H1 (cell line): Measurements from ENCODE around the gene POLE2. TPM values are rescaled to one million over a fixed set of nuclear protein-coding genes. Genes with fewer than 3 reads are reported as not detected.
A peak's percentile ranks its signal among the peaks of the same experiment; 100 is the strongest.
"Not testable (repeated sequence)": the region's sequence is repeated elsewhere in the genome, so short reads cannot be mapped to it uniquely, and the experiment has no call there.

Source experiments
- CTCF ChIA-PET: fragments of 300-600 bp; sonication (Branson Sonifier 250); formaldehyde crosslinking; loops from one replicate; lab custom pipeline; 2021; ENCODE audit not compliant: partially characterized antibody; lab: Charles Lee
- POLR2A ChIA-PET: fragments of 300-600 bp; sonication (Branson Sonifier 250); formaldehyde crosslinking; loops from one replicate; lab custom pipeline; 2021; ENCODE audit warnings: inconsistent platforms; ENCODE audit not compliant: partially characterized antibody; lab: Charles Lee
- DNase-seq, 2 experiments: peaks; one replicate each; pipeline versions ENCODE4 v3.0.0 to v3.0.0-alpha.2; 2010 to 2022; ENCODE audit warnings: low spot score in 2 of 2, low read depth in 1 of 2, mixed read lengths in 1 of 2
- FAIRE-seq: peaks from 2 replicates; lab custom pipeline; 2011; peaks lifted over from hg19 to GRCh38; lab: Jason Lieb, UNC
- H2AFZ ChIP-seq: 2 replicates; pipeline ENCODE4 v1.8.1; 2012; ENCODE audit warnings: low read length, inconsistent platforms
- H2AK5ac ChIP-seq: 2 replicates; pipeline ENCODE4 v1.6.1; 2013; ENCODE audit warnings: low read depth, low read length
- H2BK120ac ChIP-seq: replicated peaks from 2 replicates; pipeline ENCODE3; 2013; ENCODE audit warnings: low read depth, low read length, inconsistent platforms
- H2BK12ac ChIP-seq: 2 replicates; pipeline ENCODE4 v1.6.1; 2013; ENCODE audit warnings: low read depth, low read length
- H2BK15ac ChIP-seq: 2 replicates; pipeline ENCODE4 v1.6.1; 2013; ENCODE audit warnings: low read length
- H2BK20ac ChIP-seq: 2 replicates; pipeline ENCODE4 v1.6.1; 2013; ENCODE audit warnings: low read length
- H2BK5ac ChIP-seq: 2 replicates; pipeline ENCODE4 v1.6.1; 2013; ENCODE audit warnings: low read depth, low read length
- H3K14ac ChIP-seq: 2 replicates; pipeline ENCODE4 v1.6.1; 2013; ENCODE audit warnings: inconsistent platforms; ENCODE audit not compliant: insufficient read length
- H3K18ac ChIP-seq: 2 replicates; pipeline ENCODE4 v1.6.1; 2013; ENCODE audit warnings: low read length; ENCODE audit errors: extremely low read depth
- H3K23ac ChIP-seq: 2 replicates; pipeline ENCODE4 v1.6.1; 2013; ENCODE audit warnings: inconsistent platforms; ENCODE audit not compliant: insufficient read length
- H3K23me2 ChIP-seq: 2 replicates; pipeline ENCODE4 v1.6.1; 2013; ENCODE audit warnings: low read depth, low read length
- H3K27ac ChIP-seq: 2 replicates; pipeline ENCODE4 v1.6.1; 2011; ENCODE audit warnings: low read depth, low read length, inconsistent platforms
- H3K27me3 ChIP-seq, 4 experiments: replicated peaks in 1 of 4; 1 replicate in 1 of 4; 2 replicates in 3 of 4; pipeline versions ENCODE4 v1.6.1 to v1.8.1; 2011 to 2013; ENCODE audit warnings: low read length in 3 of 4, mild to moderate bottlenecking in 3 of 4, inconsistent platforms in 2 of 4, mixed read lengths in 2 of 4, moderate library complexity in 1 of 4; ENCODE audit not compliant: control insufficient read depth in 3 of 4, insufficient read depth in 3 of 4; ENCODE audit errors: extremely low read depth in 1 of 4
- H3K36me3 ChIP-seq, 4 experiments: 2 replicates each; pipeline versions ENCODE4 v1.6.1 to v1.8.1; 2011 to 2013; ENCODE audit warnings: mild to moderate bottlenecking in 4 of 4, low read length in 3 of 4, moderate library complexity in 2 of 4, control low read depth in 1 of 4, inconsistent platforms in 1 of 4; ENCODE audit not compliant: insufficient read depth in 4 of 4, control insufficient read depth in 2 of 4
- H3K4ac ChIP-seq: replicated peaks from 2 replicates; pipeline ENCODE3; 2013; ENCODE audit warnings: low read length, low read depth, mixed read lengths, inconsistent platforms; ENCODE audit not compliant: insufficient read length
- H3K4me1 ChIP-seq, 4 experiments: replicated peaks in 1 of 4; 1 replicate in 1 of 4; 2 replicates in 3 of 4; pipeline versions ENCODE4 v1.6.1 to v1.8.1; 2011 to 2013; ENCODE audit warnings: low read length in 3 of 4, inconsistent platforms in 2 of 4, mixed read lengths in 1 of 4; ENCODE audit not compliant: insufficient read depth in 4 of 4, control insufficient read depth in 3 of 4
- H3K4me2 ChIP-seq, 2 experiments: 2 replicates each; pipeline versions ENCODE4 v1.6.1 to v1.8.1; 2011 to 2013; ENCODE audit warnings: low read depth in 2 of 2, low read length in 2 of 2, control low read depth in 1 of 2, inconsistent platforms in 1 of 2, mild to moderate bottlenecking in 1 of 2; ENCODE audit not compliant: insufficient read depth in 1 of 2
- H3K4me3 ChIP-seq, 4 experiments: fragments of 200-600, 300-600 bp in 1 of 4; sonication (generic), shearing (Covaris generic), sonication (Bioruptor Twin) in 1 of 4; 2 replicates each; pipeline versions ENCODE4 v1.5.1 to v1.8.1; 2011 to 2016; ENCODE audit warnings: low read length in 4 of 4, low read depth in 3 of 4, control low read depth in 2 of 4, inconsistent platforms in 2 of 4, mild to moderate bottlenecking in 2 of 4, mixed read lengths in 1 of 4, moderate library complexity in 1 of 4; ENCODE audit not compliant: insufficient read depth in 2 of 4; ENCODE audit errors: extremely low read depth in 1 of 4
- H3K56ac ChIP-seq: replicated peaks from 2 replicates; pipeline ENCODE3; 2013; ENCODE audit warnings: low read depth, mild to moderate bottlenecking, mixed read lengths, low read length, inconsistent platforms; ENCODE audit not compliant: insufficient read length
- H3K79me1 ChIP-seq: 2 replicates; pipeline ENCODE4 v1.6.1; 2013; ENCODE audit warnings: low read depth, low read length, control low read depth
- H3K79me2 ChIP-seq, 2 experiments: 2 replicates each; pipeline versions ENCODE4 v1.6.1 to v1.8.1; 2012 to 2013; ENCODE audit warnings: low read length in 2 of 2, mild to moderate bottlenecking in 2 of 2, inconsistent platforms in 1 of 2; ENCODE audit not compliant: insufficient read depth in 2 of 2, control insufficient read depth in 1 of 2
- H3K9ac ChIP-seq, 4 experiments: replicated peaks in 1 of 4; 1 replicate in 1 of 4; 2 replicates in 3 of 4; pipeline versions ENCODE4 v1.6.1 to v1.8.1; 2011 to 2013; ENCODE audit warnings: low read depth in 3 of 4, low read length in 3 of 4, control low read depth in 2 of 4, mild to moderate bottlenecking in 2 of 4, moderate library complexity in 2 of 4, inconsistent platforms in 1 of 4; ENCODE audit errors: extremely low read depth in 1 of 4
- H3K9me3 ChIP-seq, 2 experiments: 2 replicates each; pipeline versions ENCODE4 v1.6.1 to v1.8.1; 2012 to 2013; ENCODE audit warnings: mild to moderate bottlenecking in 2 of 2, moderate library complexity in 2 of 2, control low read depth in 1 of 2, inconsistent platforms in 1 of 2, low read depth in 1 of 2, low read length in 1 of 2, mixed read lengths in 1 of 2; ENCODE audit not compliant: insufficient read depth in 2 of 2
- H4K20me1 ChIP-seq, 2 experiments: replicated peaks in 1 of 2; 2 replicates each; pipeline versions ENCODE3 to v1.8.1; 2011 to 2013; ENCODE audit warnings: inconsistent platforms in 2 of 2, low read length in 2 of 2, mild to moderate bottlenecking in 1 of 2; ENCODE audit not compliant: insufficient read depth in 2 of 2, control insufficient read depth in 1 of 2
- H4K5ac ChIP-seq: 2 replicates; pipeline ENCODE4 v1.6.1; 2013; ENCODE audit warnings: low read length, low read depth, mixed read lengths, inconsistent platforms; ENCODE audit not compliant: insufficient read length
- H4K8ac ChIP-seq: 2 replicates; pipeline ENCODE4 v1.8.0; 2013; ENCODE audit warnings: mild to moderate bottlenecking, moderate library complexity, low read length, inconsistent platforms; ENCODE audit not compliant: insufficient read depth; ENCODE audit errors: extremely low read depth
- H4K91ac ChIP-seq: replicated peaks from 2 replicates; pipeline ENCODE3; 2013; ENCODE audit warnings: low read length, mixed read lengths, inconsistent platforms; ENCODE audit not compliant: insufficient read length
- CTCF ChIP-seq, 3 experiments: IDR thresholded peaks; 1 replicate in 2 of 3; 2 replicates in 1 of 3; pipeline versions ENCODE4 v1.5.1 to v1.6.1; 2011; ENCODE audit warnings: low read length in 3 of 3, mild to moderate bottlenecking in 3 of 3, inconsistent platforms in 2 of 3, low read depth in 1 of 3, moderate library complexity in 1 of 3; ENCODE audit not compliant: insufficient read depth in 1 of 3; ENCODE audit errors: control extremely low read depth in 1 of 3
- RAD21 ChIP-seq, 2 experiments: IDR thresholded peaks in 1 of 2; conservative IDR thresholded peaks in 1 of 2; 2 replicates each; pipeline ENCODE4 v1.6.1; 2011; ENCODE audit warnings: low read depth in 2 of 2, low read length in 2 of 2, improper control_type of control experiment in 1 of 2, inconsistent platforms in 1 of 2, mild to moderate bottlenecking in 1 of 2, moderate library complexity in 1 of 2
- WGBS, 2 experiments: shearing (Covaris generic) in 1 of 2; methylation state at CpG; one replicate each; pipeline versions ENCODE4 v1.1.6 to v1.1.7; 2013 to 2015; ENCODE audit warnings: low lambda C conversion rate in 2 of 2, mixed read lengths in 2 of 2, inconsistent platforms in 1 of 2, low coverage in 1 of 2, missing lambda C conversion rate in 1 of 2; ENCODE audit not compliant: insufficient replicate concordance in 2 of 2, insufficient coverage in 1 of 2, insufficient read length in 1 of 2; ENCODE audit errors: extremely low coverage in 1 of 2, missing lambda C conversion rate in 1 of 2; 5-methylcytosine and 5-hydroxymethylcytosine counted together
- polyA plus RNA-seq, 7 experiments: library from polyadenylated mRNA; depleted of rRNA in 3 of 7; stranded (reverse) in 5 of 7; unstranded in 2 of 7; fragments of >200 nt in 5 of 7; fragments of 200-250 nt in 2 of 7; gene quantifications; 1 replicate in 5 of 7; 2 replicates in 1 of 7; 4 replicates in 1 of 7; pipeline versions ENCODE4 v1.2.1 to v1.2.3, GENCODE V29; 2011 to 2013; ENCODE audit warnings: missing spikeins in 2 of 7, mixed read lengths in 2 of 7
- total RNA-seq: library from RNA; stranded (reverse); fragmentation: NEBNext Ultra II Directional; extraction: Animal tissue kit (Norgen Biotek cat#: 25700); gene quantifications from 2 replicates; pipeline ENCODE4 v1.2.1, GENCODE V29; 2021

The POLE2 gene
- total and polyA plus RNA-seq, 2 of the 8 experiments (the other 6 are each of a cell fraction or from before 2014, with no cell fraction given) = 31.2 to 41.7 TPM

GRCh38 chr14:49721733-49722435 lies 33.9 kb upstream of the POLE2 start:
- not testable (repeated sequence) for H2BK20ac ChIP-seq, H3K27ac ChIP-seq, H3K18ac ChIP-seq, H3K36me3 ChIP-seq, H2BK12ac ChIP-seq, H4K5ac ChIP-seq, H3K14ac ChIP-seq, H3K23me2 ChIP-seq, H3K4ac ChIP-seq, H2BK120ac ChIP-seq, H4K20me1 ChIP-seq, H2AK5ac ChIP-seq, H3K4me2 ChIP-seq, FAIRE-seq, H4K91ac ChIP-seq, H3K27me3 ChIP-seq, H3K9ac ChIP-seq, H3K4me3 ChIP-seq, H3K79me1 ChIP-seq, H3K56ac ChIP-seq, H3K79me2 ChIP-seq, H3K4me1 ChIP-seq, DNase-seq, H3K9me3 ChIP-seq, H2BK15ac ChIP-seq, H4K8ac ChIP-seq, H2BK5ac ChIP-seq, H3K23ac ChIP-seq
- 80% methylated on average over 9 of the region's 9 CpGs; no CpG with 5 or more reads in 1 of the 2 experiments for WGBS, 2 experiments
- POLR2A ChIA-PET = interaction anchor here (0.6 to 1.3 kb wide), 2 partner anchors 46 to 100 kb away, joined by 3 read pairs; partner anchors contain the start of gene KLHDC2
- CTCF ChIA-PET = interaction anchor here (1.0 to 1.3 kb wide), 3 partner anchors 10 to 261 kb away, joined by 3 read pairs; no protein-coding TSS in a partner anchor
- TF ChIP-seq RAD21 (IDR thresholded peaks at IDR 0.05 in 1 of 2, conservative IDR thresholded peaks at IDR 0.05 in 1 of 2; ENCODE audit: low read depth in 2 of 2, low read length in 2 of 2) = peak in 1 of 2 experiments; percentile 18; a peak in 2 of 4 replicates
- peak in 1 of 3 experiments; percentile 14; a peak in 2 of 4 replicates for TF ChIP-seq CTCF (IDR thresholded peaks at IDR 0.05; ENCODE audit: control extremely low read depth in 1 of 3, insufficient read depth in 1 of 3, low read depth in 1 of 3, low read length in 3 of 3)
- 0 out of 2 replicates have a peak overlapping the region, but pooled peaks have one; percentile 62 for H2AFZ ChIP-seq
